Hippocampal formation (tissue), 2 donors: Measurements from ENCODE around the gene ZSCAN23.
"Not testable (repeated sequence)": the region's sequence is repeated elsewhere in the genome, so short reads cannot be mapped to it uniquely, and the experiment has no call there.

Source experiments
- DNase-seq, 2 donors: peaks; one replicate each; lab custom pipeline; 2025; lab: John Stamatoyannopoulos, UW

Gene ZSCAN23

DNA sequence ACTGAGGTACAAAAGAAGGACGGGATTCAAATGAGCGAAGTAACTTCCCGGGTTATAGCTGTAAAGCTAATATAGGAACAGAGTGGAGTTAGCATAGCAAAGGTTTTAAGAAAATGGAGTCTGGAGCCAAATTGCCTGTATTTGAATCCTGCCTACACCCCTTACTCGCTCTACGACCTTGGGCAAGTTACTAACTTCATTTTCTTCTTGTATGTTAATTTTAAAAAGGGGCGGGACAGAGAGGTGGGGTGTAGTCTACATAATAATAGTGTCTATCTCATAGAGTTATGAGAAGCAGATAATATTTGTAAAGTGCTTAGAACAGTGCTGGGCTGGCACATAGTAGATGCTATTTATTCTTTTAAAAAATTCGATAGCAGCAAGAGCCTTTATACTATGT is 705 bp downstream of the ZSCAN23 start:
- no peak for DNase-seq

- DNase-seq: no peak
Measured at GRCh38 chr6:28436404-28436803, 6.9 kb downstream of the ZSCAN23 start.

GRCh38 chr6:28433119-28433518 is 10.2 kb downstream of the ZSCAN23 start:
- DNase-seq: no peak

GRCh38 chr6:28429781-28430180 is 13.5 kb downstream of the ZSCAN23 start:
- DNase-seq: no peak

DNA sequence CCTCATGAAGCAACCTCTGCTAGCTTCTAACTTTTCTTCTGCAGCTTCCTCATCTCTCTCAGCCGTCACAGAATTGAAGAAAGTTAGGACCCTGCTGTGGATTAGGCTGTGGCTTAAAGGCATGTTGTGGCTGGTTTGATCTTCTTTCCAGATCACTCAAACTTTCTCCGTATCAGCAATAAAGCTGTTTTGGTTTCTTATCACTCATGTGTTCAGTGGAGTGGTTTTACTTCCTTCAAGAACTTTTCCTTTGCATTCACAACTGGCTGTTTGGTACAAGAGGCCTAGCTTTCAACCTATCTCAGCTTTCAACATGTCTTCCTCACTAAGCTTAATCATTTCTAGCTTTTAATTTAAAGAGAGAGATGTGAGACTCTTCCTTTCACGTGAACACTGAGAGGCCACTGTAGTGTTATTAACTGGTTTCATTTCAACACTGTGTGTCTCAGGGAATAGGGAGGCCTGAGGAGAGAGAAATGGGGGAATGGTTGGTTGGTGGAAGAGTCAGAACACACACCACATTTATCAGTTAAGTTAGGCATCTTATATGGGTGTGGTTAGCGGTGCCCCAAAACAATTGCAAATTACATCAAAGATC is 17.2 kb downstream of the ZSCAN23 start:
- no peak for DNase-seq

GRCh38 chr6:28424163-28424562 is 19.1 kb downstream of the ZSCAN23 start:
- DNase-seq: no peak

DNA sequence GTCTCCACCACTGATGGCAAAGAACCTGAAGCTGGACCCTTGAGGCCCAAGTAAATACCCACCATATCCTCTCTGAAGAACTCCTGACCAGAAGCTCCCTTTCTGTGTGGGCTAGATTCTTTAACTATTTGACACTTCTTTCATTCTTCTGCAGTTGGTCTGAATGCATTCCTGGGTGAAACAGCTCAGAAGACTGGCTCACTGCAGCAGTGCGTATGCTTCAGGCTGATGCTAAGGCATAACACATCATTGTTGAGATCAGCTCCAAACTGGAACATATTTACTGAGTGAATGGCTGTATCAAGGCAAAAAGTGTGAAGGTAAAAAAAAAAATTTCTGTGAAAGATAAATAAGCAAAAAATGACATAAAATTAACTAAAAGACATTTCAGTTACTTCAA is 19.7 kb downstream of the ZSCAN23 start:
- no peak for DNase-seq

DNA sequence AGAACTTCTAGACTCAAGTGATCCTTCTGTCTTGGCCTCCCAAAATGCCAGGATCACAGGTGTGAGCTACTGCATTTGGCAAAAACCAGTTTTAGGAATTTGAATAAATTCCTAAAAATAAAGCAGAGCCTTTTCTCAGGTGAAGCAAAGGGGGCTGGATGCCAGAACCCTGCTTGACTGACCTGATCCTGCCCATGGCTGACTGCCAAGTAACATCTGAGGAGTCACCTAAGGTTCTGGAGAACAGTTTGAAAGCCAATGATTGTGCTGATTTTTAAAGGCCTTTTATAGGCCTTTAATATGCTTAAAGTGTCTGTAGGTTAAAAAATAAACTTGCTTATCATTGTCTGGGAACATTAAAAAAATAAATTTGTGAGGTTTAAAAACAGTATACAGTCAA is 29.6 kb downstream of the ZSCAN23 start:
- no peak for DNase-seq

- DNase-seq: no peak
Measured at GRCh38 chr6:28410767-28411166, 32.5 kb downstream of the ZSCAN23 start.

DNA sequence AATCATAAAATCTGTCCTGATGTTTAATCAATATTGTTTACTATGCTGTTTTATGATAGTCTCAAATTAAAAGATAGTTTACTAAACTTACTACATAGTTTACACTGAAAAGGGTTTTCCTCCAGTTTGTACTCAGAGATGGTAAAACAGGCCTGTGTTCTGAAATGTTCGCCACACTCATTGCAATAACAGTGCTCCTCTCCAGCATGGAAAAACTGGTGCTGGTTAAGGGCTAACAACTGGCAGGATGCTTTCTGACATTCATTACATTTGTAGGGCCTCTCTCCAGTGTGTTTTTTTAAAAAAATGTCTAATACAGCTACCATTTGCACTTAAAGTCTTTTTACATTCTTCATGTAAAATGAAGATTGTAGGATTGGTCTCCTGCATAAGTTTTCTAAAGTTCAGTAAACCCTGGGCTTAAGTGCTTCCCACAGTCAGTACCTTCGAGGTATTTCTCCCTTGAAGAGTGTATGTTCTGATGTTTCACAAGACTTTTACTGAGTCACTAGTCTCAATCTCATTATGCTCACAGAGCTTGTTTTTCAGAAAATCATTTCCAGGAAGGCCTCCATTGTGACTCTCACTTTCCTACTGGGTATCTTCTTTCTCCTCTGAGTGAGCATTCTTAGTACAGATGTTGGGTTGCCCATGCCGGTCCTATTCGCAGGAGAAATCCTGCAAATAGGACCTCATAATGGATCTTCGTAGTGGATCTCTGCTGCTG is 35.1 kb downstream of the ZSCAN23 start:
- DNase-seq: no peak

DNA sequence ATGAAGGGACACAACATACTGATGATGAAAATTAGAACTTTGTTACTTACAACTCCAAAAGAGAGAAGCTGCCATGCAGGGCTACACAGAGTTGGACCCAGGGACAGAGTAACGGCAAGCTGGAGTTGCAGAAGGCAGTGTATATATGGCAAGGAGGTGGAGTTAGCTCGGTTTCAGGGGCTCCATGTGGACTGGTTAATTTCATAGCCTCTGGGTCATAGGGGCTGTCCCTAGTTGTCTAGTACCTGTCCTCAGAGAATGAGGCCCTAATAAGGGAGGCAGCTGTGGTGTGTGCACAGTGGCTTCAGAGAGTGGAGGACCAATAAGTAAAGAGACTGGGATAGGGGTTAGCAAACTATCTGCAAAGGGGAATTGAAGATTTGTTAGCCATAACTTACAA is 35.9 kb downstream of the ZSCAN23 start:
- no peak for DNase-seq

DNA sequence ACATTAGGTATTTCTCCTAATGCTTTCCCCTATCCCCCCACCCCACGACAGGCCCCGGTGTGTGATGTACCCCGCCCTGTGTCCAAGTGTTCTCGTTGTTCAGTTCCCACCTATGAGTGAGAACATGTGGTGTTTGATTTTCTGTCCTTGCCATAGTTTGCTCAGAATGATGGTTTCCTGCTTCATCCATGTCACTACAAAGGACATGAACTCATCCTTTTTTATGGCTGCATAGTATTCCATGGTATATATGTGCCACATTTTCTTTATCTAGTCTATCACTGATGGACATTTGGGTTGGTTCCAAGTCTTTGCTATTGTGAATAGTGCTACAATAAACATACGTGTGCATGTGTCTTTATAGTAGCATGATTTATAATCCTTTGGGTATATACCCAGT is 39.4 kb downstream of the ZSCAN23 start:
- not testable (repeated sequence) for DNase-seq

DNA sequence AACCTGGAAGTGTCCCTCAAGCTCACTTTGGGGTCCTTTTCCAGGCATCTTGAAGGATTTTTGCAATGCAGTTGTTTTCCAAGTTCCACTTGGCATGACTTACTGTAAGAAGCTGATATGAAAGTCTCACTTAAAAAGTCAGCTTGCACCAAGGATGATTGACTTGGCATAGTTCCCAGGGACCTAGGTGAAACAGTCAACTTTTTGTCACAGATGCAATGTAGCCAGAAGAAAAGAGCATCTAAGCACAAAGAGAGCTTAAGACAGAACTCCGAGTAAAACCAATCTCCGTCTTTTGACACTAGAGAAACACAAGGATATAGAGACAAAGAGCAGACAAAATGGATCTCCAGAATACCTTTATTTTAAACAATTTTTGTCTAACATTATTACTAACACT is 41.1 kb downstream of the ZSCAN23 start:
- no peak for DNase-seq

- no peak for DNase-seq
Measured at GRCh38 chr6:28401172-28401571, 42.1 kb downstream of the ZSCAN23 start.

DNA sequence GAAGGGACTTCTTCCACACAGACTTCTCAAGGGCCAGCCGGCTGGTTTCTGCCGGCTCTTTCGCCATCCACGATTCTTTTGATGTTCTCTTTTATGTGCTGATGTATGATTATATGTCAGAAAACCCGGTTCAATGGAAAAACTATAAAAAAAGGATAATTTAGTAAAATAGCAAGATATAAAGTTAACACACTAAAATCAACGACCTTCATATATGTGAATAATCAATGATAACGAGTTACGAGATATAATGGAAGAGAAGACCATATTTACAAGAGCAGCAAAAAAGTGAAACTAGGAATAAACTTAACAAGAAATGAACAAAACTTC is 43.2 kb downstream of the ZSCAN23 start:
- DNase-seq: no peak

DNA sequence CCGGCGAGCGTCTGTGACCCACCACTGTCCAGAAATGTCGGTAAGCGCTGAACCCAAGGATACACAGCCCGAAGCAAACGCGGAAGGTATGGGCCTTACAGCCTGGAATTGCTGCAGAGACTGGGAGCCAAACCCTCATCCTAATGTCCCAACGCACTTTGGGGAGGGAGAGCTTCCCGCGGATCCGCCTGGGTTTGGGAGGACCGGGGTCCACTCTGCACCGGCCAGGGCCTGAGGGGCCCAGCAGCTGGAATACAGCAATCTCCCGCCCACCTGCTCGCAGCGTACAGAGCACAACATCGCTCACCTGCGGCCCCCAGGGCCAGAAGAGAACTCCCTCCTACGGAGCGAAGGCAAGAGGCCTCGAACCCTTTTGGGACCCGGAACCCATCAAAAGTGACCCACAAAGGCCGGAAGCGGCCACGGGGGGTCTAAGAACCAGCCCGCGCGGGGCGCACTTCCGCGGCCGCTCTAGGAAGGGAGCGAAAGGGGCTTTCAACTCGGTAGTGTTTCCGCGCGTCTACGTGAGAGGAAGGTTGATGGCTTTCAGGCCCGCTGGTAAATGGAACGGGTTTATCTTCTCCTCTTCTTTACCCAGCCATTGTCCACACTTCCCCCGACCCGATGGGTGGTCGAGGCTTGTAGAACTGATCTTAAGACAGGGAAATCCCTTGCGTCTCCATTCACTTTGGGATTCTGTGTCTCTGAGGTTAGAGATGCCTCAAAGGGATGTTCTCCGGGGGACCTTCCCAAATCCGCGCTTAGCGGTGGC is 43.8 kb downstream of the ZSCAN23 start, which contains the start of gene ZSCAN12:
Gene ZSCAN12, minus strand, starts transcription at position 398 of the 772 bp plus-strand sequence. CDS start 1,342 bp downstream, outside the sequence.
- DNase-seq: peak; percentile 84 to 85

GRCh38 chr6:28395918-28396317 is 47.4 kb downstream of the ZSCAN23 start:
- DNase-seq: no peak

DNA sequence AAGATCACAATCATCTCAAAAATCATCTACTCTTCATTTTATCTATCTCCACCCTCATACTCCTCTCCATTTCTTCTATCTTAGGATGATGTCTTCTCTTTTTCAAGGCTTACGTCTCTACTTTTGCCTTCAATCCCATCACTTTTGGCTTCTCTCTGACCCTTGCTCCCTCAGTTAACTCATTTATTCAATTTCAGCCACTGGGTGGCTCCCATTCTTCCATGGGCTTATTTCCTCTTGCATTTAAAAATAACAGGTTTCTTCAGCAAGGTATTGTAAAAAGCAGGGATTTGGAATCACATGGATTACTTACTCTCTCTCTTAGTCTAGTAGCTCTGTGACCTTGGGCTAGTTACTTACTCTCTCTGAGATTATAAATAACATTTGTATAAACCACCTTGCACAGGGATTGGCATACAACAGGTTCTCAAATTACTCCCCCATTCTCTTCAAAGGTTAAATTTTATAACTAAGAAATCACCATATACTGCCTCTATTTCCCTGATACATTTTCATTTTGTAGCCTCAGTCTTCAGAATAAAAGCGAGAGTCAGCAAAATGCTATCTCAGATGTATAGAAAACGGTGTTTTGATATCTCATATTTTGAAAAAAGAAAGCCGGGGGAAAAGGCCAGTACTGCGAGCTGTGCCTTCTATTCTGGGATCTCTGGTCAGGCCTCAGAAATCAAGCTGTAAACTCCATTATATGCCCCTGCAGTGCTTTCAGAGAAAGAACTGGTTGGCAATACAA is 49.2 kb downstream of the ZSCAN23 start:
- no peak for DNase-seq

DNA sequence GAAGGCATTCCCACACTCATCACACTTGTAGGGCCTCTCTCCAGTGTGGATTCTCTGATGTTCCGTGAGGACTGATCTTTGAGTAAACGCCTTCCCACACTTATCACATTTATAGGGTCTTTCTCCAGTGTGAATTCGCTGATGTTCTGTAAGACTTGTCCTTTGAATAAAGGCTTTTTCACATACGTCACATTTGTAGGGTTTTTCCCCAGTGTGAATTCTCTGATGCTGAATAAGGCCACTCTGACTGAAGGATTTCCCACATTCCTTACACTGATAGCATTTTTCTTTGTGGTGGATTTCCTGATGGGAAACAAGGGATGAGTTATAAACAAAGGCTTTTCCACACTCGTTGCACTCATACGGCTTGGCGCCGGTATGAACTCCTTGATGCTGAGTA is 52.6 kb downstream of the ZSCAN23 start:
- DNase-seq: no peak

GRCh38 chr6:28384143-28384533 is 59.2 kb downstream of the ZSCAN23 start:
- no peak for DNase-seq

GRCh38 chr6:28383235-28384142 is 59.8 kb downstream of the ZSCAN23 start:
- peak; percentile 10 to 35 for DNase-seq
